IMR-90 (cell line): ENCODE data around the gene PLPP3. TPM values are rescaled to one million over a fixed set of nuclear protein-coding genes. Genes with fewer than 3 reads are reported as not detected.
A peak's percentile ranks its signal among the peaks of the same experiment; 100 is the strongest.

Experiments
- ATAC-seq: fragments of 200-7000 bp; cut with Tn5 transposase; 2 replicates; pipeline ENCODE4 v1.9.1; 2020; ENCODE audit warnings: low read depth, mild to moderate bottlenecking, moderate library complexity
- BruUV-seq: library from RNA; stranded (reverse); fragments of 400-500 nt; replicated peaks from 2 replicates; lab custom pipeline; 2021; lab: Mats Ljungman, UMichigan
- CTCF ChIA-PET: fragments of 300-600 bp; formaldehyde crosslinking; extraction: SDS; loops from one replicate; lab custom pipeline; 2021; ENCODE audit warnings: antibody characterized with exemption; lab: Yijun Ruan, JAX
- POLR2A ChIA-PET: fragments of 300-600 bp; sonication (Branson Sonifier 250); formaldehyde crosslinking; loops from one replicate; lab custom pipeline; 2022; ENCODE audit warnings: antibody characterized with exemption; ENCODE audit not compliant: unreplicated experiment; lab: Charles Lee
- DNase-seq: peaks from one replicate; pipeline ENCODE4 v3.0.0; 2013
- H2AFZ ChIP-seq: replicated peaks from 2 replicates; pipeline ENCODE3; 2013; ENCODE audit warnings: low read length, mild to moderate bottlenecking; ENCODE audit not compliant: poor library complexity
- H2AK5ac ChIP-seq: 2 replicates; pipeline ENCODE4 v1.6.1; 2013; ENCODE audit warnings: low read depth, low read length, inconsistent platforms
- H2AK9ac ChIP-seq: replicated peaks from 2 replicates; pipeline ENCODE3; 2013; ENCODE audit warnings: mild to moderate bottlenecking, low read depth, low read length, moderate library complexity; ENCODE audit not compliant: poor library complexity
- H2BK120ac ChIP-seq: 2 replicates; pipeline ENCODE4 v1.6.1; 2013; ENCODE audit warnings: low read depth, low read length, inconsistent platforms
- H2BK15ac ChIP-seq: 3 replicates; pipeline ENCODE4 v1.6.1; 2013; ENCODE audit warnings: low read depth, low read length, inconsistent platforms
- H2BK20ac ChIP-seq: 2 replicates; pipeline ENCODE4 v1.6.1; 2013; ENCODE audit warnings: low read depth, mild to moderate bottlenecking, inconsistent platforms, low read length, moderate library complexity
- H2BK5ac ChIP-seq: 2 replicates; pipeline ENCODE4 v1.6.1; 2013; ENCODE audit warnings: mild to moderate bottlenecking, low read depth, low read length, inconsistent platforms; ENCODE audit not compliant: poor library complexity, severe bottlenecking
- H3K14ac ChIP-seq: replicated peaks from 2 replicates; pipeline ENCODE4 v1.6.1; 2013; ENCODE audit warnings: low read depth, low read length, inconsistent platforms
- H3K18ac ChIP-seq: 2 replicates; pipeline ENCODE4 v1.6.1; 2013; ENCODE audit warnings: low read depth, low read length, control low read depth
- H3K23ac ChIP-seq: 2 replicates; pipeline ENCODE4 v1.6.1; 2013; ENCODE audit warnings: low read depth, low read length, inconsistent platforms
- H3K27ac ChIP-seq: 2 replicates; pipeline ENCODE4 v1.5.1; 2013; ENCODE audit warnings: mild to moderate bottlenecking, control low read depth, low read length; ENCODE audit not compliant: insufficient read depth
- H3K27me3 ChIP-seq: 2 replicates; pipeline ENCODE4 v1.6.1; 2013; ENCODE audit warnings: low read length; ENCODE audit not compliant: control insufficient read depth, insufficient read depth
- H3K36me3 ChIP-seq: 2 replicates; pipeline ENCODE4 v1.6.1; 2013; ENCODE audit warnings: low read length, mixed read lengths; ENCODE audit not compliant: control insufficient read depth, insufficient read depth
- H3K4ac ChIP-seq: 2 replicates; pipeline ENCODE4 v1.6.1; 2013; ENCODE audit warnings: low read depth, low read length, inconsistent platforms
- H3K4me1 ChIP-seq: 2 replicates; pipeline ENCODE4 v1.6.1; 2013; ENCODE audit warnings: low read length, mixed read lengths; ENCODE audit not compliant: control insufficient read depth, insufficient read depth
- H3K4me2 ChIP-seq: 2 replicates; pipeline ENCODE4 v1.6.1; 2013; ENCODE audit warnings: low read depth, mild to moderate bottlenecking, control low read depth, low read length, moderate library complexity
- H3K4me3 ChIP-seq: 2 replicates; pipeline ENCODE4 v1.5.1; 2013; ENCODE audit warnings: low read depth, mild to moderate bottlenecking, control low read depth, low read length, moderate library complexity; ENCODE audit not compliant: insufficient read depth
- H3K56ac ChIP-seq: 2 replicates; pipeline ENCODE4 v1.6.1; 2013; ENCODE audit warnings: low read length, inconsistent platforms; ENCODE audit not compliant: insufficient read depth; ENCODE audit errors: extremely low read depth
- H3K79me1 ChIP-seq, 2 experiments: 2 replicates each; pipeline ENCODE4 v1.6.1; 2013; ENCODE audit warnings: low read length in 2 of 2, inconsistent platforms in 1 of 2, low read depth in 1 of 2
- H3K9ac ChIP-seq: 2 replicates; pipeline ENCODE4 v1.6.1; 2013; ENCODE audit warnings: low read depth, low read length, control low read depth
- H3K9me1 ChIP-seq: 2 replicates; pipeline ENCODE4 v1.6.1; 2013; ENCODE audit warnings: low read length, inconsistent platforms; ENCODE audit not compliant: insufficient read depth
- H3K9me3 ChIP-seq: 2 replicates; pipeline ENCODE4 v1.6.1; 2013; ENCODE audit warnings: low read length; ENCODE audit not compliant: control insufficient read depth, insufficient read depth
- H4K20me1 ChIP-seq: 2 replicates; pipeline ENCODE4 v1.6.1; 2013; ENCODE audit warnings: low read length, inconsistent platforms; ENCODE audit not compliant: insufficient read depth
- H4K5ac ChIP-seq: 2 replicates; pipeline ENCODE4 v1.6.1; 2013; ENCODE audit warnings: mild to moderate bottlenecking, low read depth, low read length, control low read depth
- H4K8ac ChIP-seq, 2 experiments: 2 replicates each; pipeline ENCODE4 v1.6.1; 2013; ENCODE audit warnings: low read depth in 2 of 2, low read length in 2 of 2, control low read depth in 1 of 2, inconsistent platforms in 1 of 2
- H4K91ac ChIP-seq: 2 replicates; pipeline ENCODE4 v1.6.1; 2013; ENCODE audit warnings: low read depth, low read length, inconsistent platforms; ENCODE audit not compliant: insufficient read depth
- CEBPB ChIP-seq: IDR thresholded peaks from 2 replicates; pipeline ENCODE4 v1.6.1; 2012; ENCODE audit warnings: low read depth, low read length, improper control_type of control experiment
- ELK1 ChIP-seq: fragments of 150-350 bp; IDR thresholded peaks from 2 replicates; pipeline ENCODE4 v1.6.1; 2016; ENCODE audit warnings: low read depth, mild to moderate bottlenecking, low read length, moderate library complexity, borderline replicate concordance
- MXI1 ChIP-seq: IDR thresholded peaks from 2 replicates; pipeline ENCODE4 v1.6.1; 2012; ENCODE audit warnings: low read depth, mild to moderate bottlenecking, low read length, moderate library complexity, borderline replicate concordance
- RCOR1 ChIP-seq: IDR thresholded peaks from 2 replicates; pipeline ENCODE4 v1.6.1; 2012; ENCODE audit warnings: mild to moderate bottlenecking, low read length, improper control_type of control experiment; ENCODE audit not compliant: insufficient replicate concordance
- WGBS, 2 experiments: methylation state at CpG; one replicate each; pipeline versions ENCODE4 v1.1.5 to v1.1.7; 2013; ENCODE audit warnings: missing lambda C conversion rate in 2 of 2; ENCODE audit not compliant: insufficient read length in 1 of 2; ENCODE audit errors: extremely low coverage in 2 of 2; 5-methylcytosine and 5-hydroxymethylcytosine counted together
- dilution Hi-C: fragments of 300-500 bp; cut with HindIII; formaldehyde crosslinking; loops from one replicate; pipeline ENCODE4 v1.14.3; 2018; ENCODE audit warnings: low sequenced_read_pairs; ENCODE audit not compliant: unreplicated experiment
- in situ Hi-C: fragments of 300-500 bp; cut with MboI; formaldehyde crosslinking; loops from 3 replicates; pipeline ENCODE4 v1.14.3; 2019; ENCODE audit warnings: low sequenced_read_pairs, inconsistent platforms, mixed read lengths
- intact Hi-C: fragments of 100-400 bp; cut with micrococcal nuclease; formaldehyde crosslinking; loops from 2 replicates; pipeline ENCODE4 v1.10.0; 2022
- polyA plus RNA-seq, 3 experiments: library from polyadenylated mRNA; depleted of rRNA; stranded (reverse); fragments of >200 nt; gene quantifications; 2 replicates each; pipeline ENCODE4 v1.2.3, GENCODE V29; 2012; ENCODE audit warnings: low replicate concordance in 1 of 3
- total RNA-seq: library from RNA; depleted of rRNA; stranded (reverse); fragments of >200 nt; gene quantifications from 2 replicates; pipeline ENCODE4 v1.2.3, GENCODE V29; 2012

Gene PLPP3
- total and polyA plus RNA-seq, 2 of the 4 experiments (the other 2 are of a cell fraction), result 49.9 to 56.6 TPM

- Histone ChIP-seq H3K79me1 (no peaks in the 10 kb centered on the region), H3K56ac (no peak overlapping the region), H3K18ac (no peak overlapping the region; the same call in 1 of the 2 replicates), H3K14ac (peak overlapping the region; percentile 19; the same call in 1 of the 2 replicates), H3K9ac (no peak overlapping the region), H4K20me1 (no peaks in the 10 kb centered on the region), H3K4ac (no peak overlapping the region), H2BK120ac (no peak overlapping the region), H3K9me3 (no peaks in the 10 kb centered on the region), H3K4me1 (peaks cover 13% of the 10 kb centered on the region; the same call in 1 of the 2 replicates), H3K4me2 (no peak overlapping the region), H3K36me3 (no peaks in the 10 kb centered on the region), H2AFZ (peak overlapping the region; percentile 19), H2BK15ac (no peak overlapping the region), H2AK5ac (no peak overlapping the region), H3K27me3 (no peaks in the 10 kb centered on the region; the same call in 1 of the 2 replicates), H3K4me3 (no peak overlapping the region), H2BK5ac (no peak overlapping the region), H2BK20ac (no peak overlapping the region), H4K5ac (no peak overlapping the region; the same call in 1 of the 2 replicates), H3K9me1 (peaks cover 3% of the 10 kb centered on the region), H2AK9ac (peak overlapping the region; percentile 47), H3K27ac (no peak overlapping the region), H3K23ac (no peak overlapping the region), H4K8ac (no peak overlapping the region), H4K91ac (no peak overlapping the region)
- dilution Hi-C loops (no loop called here), in situ Hi-C loops (no loop called here), intact Hi-C loops (no loop called here)
- TF ChIP-seq RCOR1 (no peak), MXI1 (no peak), ELK1 (no peak), CEBPB (peak; percentile 27; the same call in 1 of the 2 replicates)
- CTCF ChIA-PET, result no interaction called here
- BruUV-seq, result no TSS peak
- no peak for ATAC-seq
- POLR2A ChIA-PET, result no interaction called here
- peak; percentile 52 for DNase-seq
- 57% methylated on average over 5 of the region's 12 CpGs; no CpG with 5 or more reads in 1 of the 2 experiments for WGBS, 2 experiments
These were observed 130.6 kb downstream of the PLPP3 start for GRCh38 chr1:56448529-56449300.
